ENCODE data around the gene HAUS1.

GRCh38 chr18:46055838-46056230 lies 48.4 kb upstream of the HAUS1 start:
- TF ChIP-seq CTCF (IDR thresholded peaks at IDR 0.05) = no peak
- no peak for TF ChIP-seq POLR2A (IDR thresholded peaks at IDR 0.05)

Measured in right lobe of liver (tissue), 4 donors.